ENCODE results near the gene MTG2.

MTG2 gene

DNA sequence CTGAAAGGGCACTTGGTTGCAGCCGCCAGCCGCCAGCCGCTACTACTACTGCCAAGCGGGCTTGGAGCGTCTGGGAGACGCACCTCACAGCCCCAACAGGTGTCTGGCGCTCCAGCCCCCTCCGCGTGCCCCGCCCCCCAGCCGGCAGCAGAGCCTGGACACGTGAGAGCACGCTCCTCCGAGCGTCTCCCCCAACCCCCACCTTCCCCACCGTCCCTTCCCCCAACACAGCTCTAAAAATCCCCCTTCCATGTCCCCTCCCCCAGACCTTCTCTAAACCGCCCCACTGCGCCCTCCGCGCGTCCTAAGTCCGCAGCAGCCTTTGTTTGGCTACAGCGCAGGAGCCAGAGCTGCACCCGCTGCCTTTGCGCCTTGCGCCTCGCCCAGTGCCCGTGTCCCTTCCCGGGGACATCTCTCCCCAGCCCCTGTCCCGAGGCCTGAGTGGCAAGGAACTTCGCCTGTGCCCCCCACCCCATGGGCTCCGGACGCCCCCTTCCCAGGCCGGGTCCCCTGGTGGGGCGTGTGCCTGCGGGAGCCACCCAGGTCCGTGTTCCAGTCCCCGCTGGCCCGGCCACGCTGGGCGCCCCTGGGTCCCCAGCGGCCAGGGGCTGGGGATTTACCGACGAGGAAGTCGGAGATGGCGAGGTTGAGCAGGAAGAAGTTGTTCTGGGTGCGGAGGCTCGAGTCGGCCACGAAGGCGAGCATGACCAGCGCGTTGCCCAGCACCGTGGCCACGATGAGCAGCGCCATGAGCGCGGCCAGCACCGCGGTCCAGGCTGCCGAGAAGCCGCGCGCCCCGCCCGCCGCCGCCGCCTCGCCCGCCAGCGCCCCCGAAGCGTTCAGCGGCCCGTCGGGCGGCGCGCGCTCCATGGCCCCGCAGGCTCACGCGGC, 36.5 kb downstream of the MTG2 start:
- Histone ChIP-seq H3K4me3 (peak overlapping the region; percentile 65), H3K27ac (no peak overlapping the region)
- TF ChIP-seq, protein P1, sequence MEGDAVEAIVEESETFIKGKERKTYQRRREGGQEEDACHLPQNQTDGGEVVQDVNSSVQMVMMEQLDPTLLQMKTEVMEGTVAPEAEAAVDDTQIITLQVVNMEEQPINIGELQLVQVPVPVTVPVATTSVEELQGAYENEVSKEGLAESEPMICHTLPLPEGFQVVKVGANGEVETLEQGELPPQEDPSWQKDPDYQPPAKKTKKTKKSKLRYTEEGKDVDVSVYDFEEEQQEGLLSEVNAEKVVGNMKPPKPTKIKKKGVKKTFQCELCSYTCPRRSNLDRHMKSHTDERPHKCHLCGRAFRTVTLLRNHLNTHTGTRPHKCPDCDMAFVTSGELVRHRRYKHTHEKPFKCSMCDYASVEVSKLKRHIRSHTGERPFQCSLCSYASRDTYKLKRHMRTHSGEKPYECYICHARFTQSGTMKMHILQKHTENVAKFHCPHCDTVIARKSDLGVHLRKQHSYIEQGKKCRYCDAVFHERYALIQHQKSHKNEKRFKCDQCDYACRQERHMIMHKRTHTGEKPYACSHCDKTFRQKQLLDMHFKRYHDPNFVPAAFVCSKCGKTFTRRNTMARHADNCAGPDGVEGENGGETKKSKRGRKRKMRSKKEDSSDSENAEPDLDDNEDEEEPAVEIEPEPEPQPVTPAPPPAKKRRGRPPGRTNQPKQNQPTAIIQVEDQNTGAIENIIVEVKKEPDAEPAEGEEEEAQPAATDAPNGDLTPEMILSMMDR (IDR thresholded peaks at IDR 0.05), result no peak
- DNase-seq (ENCODE audit: low spot score), result no peak

- H3K4me3 ChIP-seq, result peak within 1 kb of the TSS; percentile 65
- DNase-seq (ENCODE audit: low spot score), result no peak
- TF ChIP-seq, protein P1 (IDR thresholded peaks at IDR 0.05), result no peak
- H3K27ac ChIP-seq, result no peak within 1 kb of the TSS
Observed at GRCh38 chr20:62219992-62220665, 37.3 kb downstream of the MTG2 start, which contains the start of gene HRH3. Gene HRH3 (minus strand): TSS chr20:62220278. CDS start chr20:62219970, 308 bp downstream.

- DNase-seq (ENCODE audit: low spot score), result no peak
- Histone ChIP-seq H3K4me3 (peak overlapping the region; percentile 65), H3K27ac (no peak overlapping the region)
- TF ChIP-seq, protein P1 (IDR thresholded peaks at IDR 0.05), result no peak
Observed at GRCh38 chr20:62220666-62221568, 38.1 kb downstream of the MTG2 start.

DNA sequence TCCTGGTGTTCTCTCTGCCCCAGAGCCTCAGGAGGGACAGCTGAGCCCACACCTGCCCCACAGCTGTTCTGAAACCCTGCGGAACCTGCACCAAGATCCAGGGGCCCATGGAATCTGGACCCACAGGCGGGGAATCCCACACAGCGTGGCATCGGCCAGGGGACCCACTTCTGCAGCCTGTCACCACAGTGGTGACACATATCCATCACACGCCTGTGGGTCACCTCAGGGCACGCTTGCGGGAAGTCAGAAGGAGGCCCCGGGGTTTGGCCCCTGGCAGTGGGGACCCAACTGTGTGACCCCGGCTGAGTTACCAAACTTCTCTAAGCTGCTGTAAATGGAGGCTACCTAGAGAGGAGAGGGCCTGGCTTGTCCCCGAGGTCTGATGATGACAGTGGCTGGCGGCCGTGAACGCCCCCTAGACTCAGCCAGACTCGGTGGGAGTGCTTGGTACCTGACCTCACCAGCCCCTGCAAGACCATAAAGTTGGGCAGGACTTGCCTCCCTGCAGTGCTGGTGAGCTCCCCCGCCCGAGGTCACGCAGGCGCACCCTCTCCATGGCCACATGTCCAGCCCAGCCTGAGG, 39.5 kb downstream of the MTG2 start:
- Histone ChIP-seq H3K4me3 (no peak overlapping the region), H3K27ac (no peak overlapping the region)
- DNase-seq (ENCODE audit: low spot score), result no peak
- TF ChIP-seq, protein P1 (IDR thresholded peaks at IDR 0.05), result no peak

GRCh38 chr20:62222972-62223371, 40.1 kb downstream of the MTG2 start:
- DNase-seq (ENCODE audit: low spot score), result no peak
- Histone ChIP-seq H3K4me3 (no peak overlapping the region), H3K27ac (no peak overlapping the region)
- TF ChIP-seq, protein P1 (IDR thresholded peaks at IDR 0.05), result no peak

GRCh38 chr20:62223571-62223970, 40.7 kb downstream of the MTG2 start:
- H3K4me3 ChIP-seq, result no peak overlapping the region
- no peak overlapping the region for H3K27ac ChIP-seq
- no peak for DNase-seq (ENCODE audit: low spot score)
- TF ChIP-seq, protein P1 (IDR thresholded peaks at IDR 0.05), result no peak
